Suprapubic skin (tissue), 3 donors: ENCODE measurements around the gene ZNF532.

Experiments
- CTCF ChIP-seq, 2 donors: fragments of 200-600 bp in 1 of 2; fragments of 450-650 bp in 1 of 2; sonication (generic) in 1 of 2; IDR thresholded peaks; one replicate each; pipeline ENCODE4 v1.5.1; 2016 to 2019; ENCODE audit warnings: antibody characterized with exemption in 2 of 2, mild to moderate bottlenecking in 1 of 2, moderate library complexity in 1 of 2
- POLR2A ChIP-seq, 2 donors: fragments of 450-650 bp; IDR thresholded peaks; one replicate each; pipeline ENCODE4 v1.6.1; 2017; ENCODE audit warnings: antibody characterized with exemption in 2 of 2, mild to moderate bottlenecking in 2 of 2, moderate library complexity in 2 of 2

- TF ChIP-seq CTCF (IDR thresholded peaks at IDR 0.05) (no peak), POLR2A (IDR thresholded peaks at IDR 0.05) (no peak)
Observed at GRCh38 chr18:58882686-58883085, 18.0 kb downstream of the ZNF532 start.
